Left renal cortex interstitium (tissue), 4 donors: Measurements from ENCODE around the gene HRH3. TPM values are rescaled to one million over a fixed set of nuclear protein-coding genes. Genes with fewer than 3 reads are reported as not detected.

Source experiments
- DNase-seq, 4 donors: peaks; one replicate each; pipeline ENCODE4 v3.0.0-alpha.2; 2013; ENCODE audit warnings: low read depth in 4 of 4, low spot score in 2 of 4, missing footprints in 1 of 4
- polyA plus RNA-seq, 4 donors: library from polyadenylated mRNA; unstranded; fragments of 120-200 nt; gene quantifications; one replicate each; pipeline ENCODE4 v1.2.1, GENCODE V29; 2013; ENCODE audit not compliant: insufficient read length in 4 of 4

HRH3 gene
- polyA plus RNA-seq, 4 donors = 0.08 to 0.21 (median 0.14) TPM; not detected in 1

- peak; percentile 64 to 94 (median 86) for DNase-seq
Observed at GRCh38 chr20:62182469-62183425, 37.3 kb downstream of the HRH3 start, which contains the start of gene MTG2. Gene MTG2, plus strand, starts transcription at chr20:62183028. Its CDS starts 10,393 bp downstream, at chr20:62193421.

- DNase-seq = no peak
Observed at GRCh38 chr20:62181808-62182207, 38.3 kb downstream of the HRH3 start.

- DNase-seq = no peak
Observed at GRCh38 chr20:62179162-62179504, 40.9 kb downstream of the HRH3 start.

- DNase-seq = no peak
Observed at GRCh38 chr20:62178316-62179161, 41.5 kb downstream of the HRH3 start.

GRCh38 chr20:62177307-62177706 is 42.8 kb downstream of the HRH3 start:
- DNase-seq = no peak

GRCh38 chr20:62176866-62177265 is 43.2 kb downstream of the HRH3 start:
- no peak for DNase-seq

GRCh38 chr20:62175711-62176110 is 44.4 kb downstream of the HRH3 start:
- DNase-seq = no peak

GRCh38 chr20:62174870-62175624 is 45.0 kb downstream of the HRH3 start:
- no peak for DNase-seq

- DNase-seq = no peak
Observed at GRCh38 chr20:62174021-62174804, 45.9 kb downstream of the HRH3 start.

- no peak for DNase-seq
Observed at GRCh38 chr20:62172666-62173065, 47.4 kb downstream of the HRH3 start.

- no peak for DNase-seq
Observed at GRCh38 chr20:62171245-62171644, 48.8 kb downstream of the HRH3 start.

GRCh38 chr20:62170536-62170935 is 49.5 kb downstream of the HRH3 start:
- DNase-seq = no peak

GRCh38 chr20:62168890-62169435 is 51.1 kb downstream of the HRH3 start:
- DNase-seq = no peak

- no peak for DNase-seq
Observed at GRCh38 chr20:62168061-62168460, 52.0 kb downstream of the HRH3 start.

- DNase-seq = no peak
Observed at GRCh38 chr20:62167474-62167873, 52.6 kb downstream of the HRH3 start.

- DNase-seq = no peak
Observed at GRCh38 chr20:62165762-62166399, 54.2 kb downstream of the HRH3 start.
